OCI-LY7 (cell line): ENCODE results near the gene MKI67. TPM values are rescaled to one million over a fixed set of nuclear protein-coding genes. Genes with fewer than 3 reads are reported as not detected.

Experiments
- BruUV-seq: library from RNA; stranded (reverse); fragments of 400-500 nt; replicated peaks from 2 replicates; lab custom pipeline; 2021; lab: Mats Ljungman, UMichigan
- CTCF ChIA-PET: fragments of 300-600 bp; sonication (Branson Sonifier 250); formaldehyde crosslinking; loops from one replicate; lab custom pipeline; 2022; ENCODE audit warnings: antibody characterized with exemption; ENCODE audit not compliant: unreplicated experiment; lab: Charles Lee
- POLR2A ChIA-PET: fragments of 300-600 bp; sonication (Branson Sonifier 250); formaldehyde crosslinking; loops from one replicate; lab custom pipeline; 2022; ENCODE audit warnings: antibody characterized with exemption; lab: Charles Lee
- DNase-seq: peaks from one replicate; pipeline ENCODE4 v3.0.0-alpha.2; 2015; ENCODE audit warnings: low spot score
- H2AFZ ChIP-seq: fragments of 200-600 bp; sonication (generic), shearing (Covaris generic); 2 replicates; pipeline ENCODE4 v1.6.1; 2014; ENCODE audit warnings: mild to moderate bottlenecking, antibody characterized with exemption, low read length, moderate library complexity
- H3K27ac ChIP-seq: fragments of 200-600 bp; sonication (generic); 2 replicates; pipeline ENCODE4 v1.5.1; 2014; ENCODE audit warnings: mixed run types, low read depth, mild to moderate bottlenecking, moderate library complexity, low read length, inconsistent platforms; ENCODE audit not compliant: poor library complexity, severe bottlenecking
- H3K36me3 ChIP-seq: fragments of 200-600 bp; sonication (generic); 2 replicates; pipeline ENCODE4 v1.6.1; 2014; ENCODE audit warnings: mild to moderate bottlenecking, antibody characterized with exemption, low read length, moderate library complexity, mixed read lengths; ENCODE audit not compliant: insufficient read depth
- H3K4me1 ChIP-seq: fragments of 200-600 bp; sonication (generic); 2 replicates; pipeline ENCODE4 v1.5.1; 2014; ENCODE audit warnings: mild to moderate bottlenecking, low read length; ENCODE audit not compliant: insufficient read depth, poor library complexity, severe bottlenecking
- H3K4me2 ChIP-seq: fragments of 200-600 bp; sonication (generic); 2 replicates; pipeline ENCODE4 v1.6.1; 2014; ENCODE audit warnings: mild to moderate bottlenecking, low read length
- H3K4me3 ChIP-seq: fragments of 200-600 bp; sonication (generic); 2 replicates; pipeline ENCODE4 v1.5.1; 2014; ENCODE audit warnings: mild to moderate bottlenecking, low read depth, low read length; ENCODE audit not compliant: poor library complexity, severe bottlenecking
- H3K79me2 ChIP-seq: fragments of 200-600 bp; sonication (generic); 2 replicates; pipeline ENCODE4 v1.6.1; 2016; ENCODE audit warnings: low read depth, mild to moderate bottlenecking, low read length, moderate library complexity, mixed read lengths; ENCODE audit not compliant: insufficient read depth
- H3K9me2 ChIP-seq: fragments of 200-600 bp; sonication (generic); 2 replicates; pipeline ENCODE4 v1.6.1; 2016; ENCODE audit warnings: mild to moderate bottlenecking, low read length, mixed read lengths; ENCODE audit not compliant: insufficient read depth
- H3K9me3 ChIP-seq: fragments of 200-600 bp; sonication (generic); 2 replicates; pipeline ENCODE4 v1.6.1; 2014; ENCODE audit warnings: mild to moderate bottlenecking, mixed run types, low read length, mixed read lengths
- H4K20me1 ChIP-seq: fragments of 200-600 bp; sonication (generic); 2 replicates; pipeline ENCODE4 v1.6.1; 2014; ENCODE audit warnings: mild to moderate bottlenecking, antibody characterized with exemption, low read length, moderate library complexity, mixed read lengths; ENCODE audit not compliant: insufficient read depth
- EZH2phosphoT487 ChIP-seq: fragments of 200-600 bp; sonication (generic); IDR thresholded peaks from 2 replicates; pipeline ENCODE4 v1.6.1; 2018; ENCODE audit warnings: low read depth, borderline replicate concordance, mild to moderate bottlenecking, mixed run types, antibody characterized with exemption, low read length, moderate library complexity, mixed read lengths
- intact Hi-C: fragments of 100-400 bp; cut with micrococcal nuclease; formaldehyde crosslinking; loops from one replicate; pipeline ENCODE4 v1.10.0; 2022; ENCODE audit not compliant: unreplicated experiment
- total RNA-seq, 2 experiments: library from RNA; depleted of rRNA in 1 of 2; stranded (reverse); fragments of >200 nt in 1 of 2; shearing (Covaris generic) in 1 of 2; gene quantifications; 2 replicates each; pipeline ENCODE4 v1.2.3, GENCODE V29; 2014 to 2022
- TF ChIP-seq, protein P1 (sequence below): fragments of 200-600 bp; sonication (generic); conservative IDR thresholded peaks from 2 replicates; pipeline ENCODE4 v1.5.1; 2014; ENCODE audit warnings: mild to moderate bottlenecking, antibody characterized with exemption, low read length, moderate library complexity, mixed read lengths

Gene MKI67
- total RNA-seq, 2 experiments from 2014 or later: 139 to 192 TPM

DNA sequence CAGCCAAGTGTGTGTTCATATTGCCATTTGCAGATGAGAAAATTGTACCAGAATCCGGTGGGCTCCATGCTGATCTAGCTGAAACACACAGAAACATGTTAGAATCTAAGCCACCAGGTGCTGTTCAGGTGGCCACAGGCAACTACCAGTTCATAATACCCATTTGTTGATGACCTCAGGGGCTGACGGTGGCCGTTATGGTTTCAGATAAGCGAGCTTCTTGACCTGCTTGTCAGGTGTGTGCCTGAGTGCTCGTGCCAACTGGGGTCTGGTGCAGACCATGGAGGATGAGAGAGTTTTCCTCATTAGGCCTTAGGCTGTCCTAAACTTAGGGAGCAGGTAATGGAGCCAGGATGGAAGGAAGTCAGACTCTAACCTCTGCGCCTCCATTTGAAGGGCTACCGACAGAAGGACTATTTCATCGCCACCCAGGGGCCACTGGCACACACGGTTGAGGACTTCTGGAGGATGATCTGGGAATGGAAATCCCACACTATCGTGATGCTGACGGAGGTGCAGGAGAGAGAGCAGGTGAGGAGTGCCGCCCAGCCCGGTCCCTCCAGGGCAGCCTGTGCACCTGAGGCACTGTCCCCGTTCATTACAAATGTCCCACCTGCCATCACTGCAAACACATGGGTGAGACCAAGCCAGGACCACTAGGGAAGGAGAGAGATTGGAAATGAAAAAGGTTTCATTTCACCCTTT is 53.1 kb downstream of the MKI67 start:
- H2AFZ ChIP-seq: no peak overlapping the region
- H3K36me3 ChIP-seq: peaks cover 13% of the 10 kb centered on the region
- H3K9me3 ChIP-seq: no peaks in the 10 kb centered on the region
- TF ChIP-seq, protein P1, sequence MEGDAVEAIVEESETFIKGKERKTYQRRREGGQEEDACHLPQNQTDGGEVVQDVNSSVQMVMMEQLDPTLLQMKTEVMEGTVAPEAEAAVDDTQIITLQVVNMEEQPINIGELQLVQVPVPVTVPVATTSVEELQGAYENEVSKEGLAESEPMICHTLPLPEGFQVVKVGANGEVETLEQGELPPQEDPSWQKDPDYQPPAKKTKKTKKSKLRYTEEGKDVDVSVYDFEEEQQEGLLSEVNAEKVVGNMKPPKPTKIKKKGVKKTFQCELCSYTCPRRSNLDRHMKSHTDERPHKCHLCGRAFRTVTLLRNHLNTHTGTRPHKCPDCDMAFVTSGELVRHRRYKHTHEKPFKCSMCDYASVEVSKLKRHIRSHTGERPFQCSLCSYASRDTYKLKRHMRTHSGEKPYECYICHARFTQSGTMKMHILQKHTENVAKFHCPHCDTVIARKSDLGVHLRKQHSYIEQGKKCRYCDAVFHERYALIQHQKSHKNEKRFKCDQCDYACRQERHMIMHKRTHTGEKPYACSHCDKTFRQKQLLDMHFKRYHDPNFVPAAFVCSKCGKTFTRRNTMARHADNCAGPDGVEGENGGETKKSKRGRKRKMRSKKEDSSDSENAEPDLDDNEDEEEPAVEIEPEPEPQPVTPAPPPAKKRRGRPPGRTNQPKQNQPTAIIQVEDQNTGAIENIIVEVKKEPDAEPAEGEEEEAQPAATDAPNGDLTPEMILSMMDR: no peak
- TF ChIP-seq EZH2phosphoT487: no peak
- no peak overlapping the region for H3K4me3 ChIP-seq
- CTCF ChIA-PET: no interaction called here
- BruUV-seq: no TSS peak
- no peak overlapping the region for H3K4me2 ChIP-seq
- intact Hi-C loops: no loop called here
- no peak overlapping the region for H3K27ac ChIP-seq
- peaks cover 11% of the 10 kb centered on the region for H3K4me1 ChIP-seq
- no peaks in the 10 kb centered on the region for H3K79me2 ChIP-seq
- no peaks in the 10 kb centered on the region for H4K20me1 ChIP-seq
- no peak for DNase-seq
- H3K9me2 ChIP-seq: no peaks in the 10 kb centered on the region
- POLR2A ChIA-PET: no interaction called here

DNA sequence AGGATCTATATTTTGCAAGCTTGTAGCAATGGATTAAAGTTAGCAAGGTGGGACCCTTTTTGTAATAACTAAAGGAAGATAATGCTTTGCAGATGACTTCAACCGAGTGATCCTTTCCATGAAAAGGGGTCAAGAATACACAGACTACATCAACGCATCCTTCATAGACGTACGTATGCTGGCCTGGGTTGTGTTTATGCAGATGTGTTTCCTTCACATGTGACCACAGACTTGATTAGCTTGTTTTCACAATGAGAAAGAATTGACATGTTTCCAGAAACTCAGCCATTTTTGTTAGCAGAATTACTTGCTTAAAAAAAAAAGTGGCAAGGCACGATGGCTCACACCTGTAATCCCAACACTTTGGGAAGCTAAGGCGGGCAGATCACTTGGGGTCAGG is 54.2 kb downstream of the MKI67 start:
- Histone ChIP-seq H3K27ac (no peak overlapping the region), H4K20me1 (no peaks in the 10 kb centered on the region), H3K9me3 (no peaks in the 10 kb centered on the region), H3K4me1 (peaks cover 11% of the 10 kb centered on the region), H3K36me3 (peaks cover 20% of the 10 kb centered on the region), H3K79me2 (no peaks in the 10 kb centered on the region), H2AFZ (no peak overlapping the region), H3K9me2 (no peaks in the 10 kb centered on the region), H3K4me2 (no peak overlapping the region), H3K4me3 (no peak overlapping the region)
- ChIA-PET POLR2A (interaction anchor here (0.6 kb wide), 1 partner anchor 61 kb away, joined by 3 read pairs; no protein-coding TSS in a partner anchor), CTCF (no interaction called here)
- intact Hi-C loops: no loop called here
- DNase-seq: no peak
- no TSS peak for BruUV-seq
- TF ChIP-seq, protein P1: no peak
- TF ChIP-seq EZH2phosphoT487: no peak

DNA sequence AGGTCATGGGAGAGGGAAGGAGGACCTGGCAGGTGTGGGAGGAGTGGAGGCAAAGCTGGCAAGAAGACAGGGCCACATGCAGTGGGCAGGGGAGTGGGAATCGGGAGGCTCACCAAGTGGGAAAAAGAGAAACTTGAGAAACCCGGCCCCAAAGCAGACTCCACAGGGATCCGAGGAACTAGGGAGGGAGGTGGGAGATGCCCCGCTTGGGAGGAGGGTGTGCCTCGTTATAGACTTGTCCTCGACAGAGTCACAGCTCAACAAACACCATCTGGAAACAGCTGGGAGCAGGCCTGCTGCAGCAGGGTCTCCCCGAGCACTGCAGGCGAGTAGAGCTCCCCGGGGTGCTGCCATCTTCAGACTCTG is 54.8 kb downstream of the MKI67 start:
- BruUV-seq: no TSS peak
- Histone ChIP-seq H3K4me1 (peaks cover 11% of the 10 kb centered on the region), H3K4me3 (no peak overlapping the region), H3K9me3 (no peaks in the 10 kb centered on the region), H3K36me3 (peaks cover 23% of the 10 kb centered on the region), H3K27ac (no peak overlapping the region), H2AFZ (no peak overlapping the region), H3K79me2 (no peaks in the 10 kb centered on the region), H3K4me2 (no peak overlapping the region), H4K20me1 (no peaks in the 10 kb centered on the region), H3K9me2 (no peaks in the 10 kb centered on the region)
- ChIA-PET CTCF (no interaction called here), POLR2A (no interaction called here)
- intact Hi-C loops: no loop called here
- DNase-seq: no peak
- TF ChIP-seq, protein P1: no peak
- TF ChIP-seq EZH2phosphoT487: no peak
